H1 (cell line): ENCODE data around the gene PACC1.

Experiments used
- CHD2 ChIP-seq: IDR thresholded peaks from 2 replicates; pipeline ENCODE4 v1.6.1; 2012; ENCODE audit warnings: low read length, improper control_type of control experiment
- POLR2AphosphoS5 ChIP-seq: IDR thresholded peaks from 2 replicates; pipeline ENCODE4 v1.6.1; 2011; ENCODE audit warnings: low read depth, low read length
- TCF12 ChIP-seq: IDR thresholded peaks from 2 replicates; pipeline ENCODE4 v1.6.1; 2011; ENCODE audit warnings: low read depth, mild to moderate bottlenecking, low read length
- TF ChIP-seq, protein P1 (sequence below), 3 experiments: IDR thresholded peaks; 1 replicate in 2 of 3; 2 replicates in 1 of 3; pipeline versions ENCODE4 v1.5.1 to v1.6.1; 2011; ENCODE audit warnings: low read length in 3 of 3, mild to moderate bottlenecking in 3 of 3, inconsistent platforms in 2 of 3, low read depth in 1 of 3, moderate library complexity in 1 of 3; ENCODE audit not compliant: insufficient read depth in 1 of 3; ENCODE audit errors: control extremely low read depth in 1 of 3

DNA sequence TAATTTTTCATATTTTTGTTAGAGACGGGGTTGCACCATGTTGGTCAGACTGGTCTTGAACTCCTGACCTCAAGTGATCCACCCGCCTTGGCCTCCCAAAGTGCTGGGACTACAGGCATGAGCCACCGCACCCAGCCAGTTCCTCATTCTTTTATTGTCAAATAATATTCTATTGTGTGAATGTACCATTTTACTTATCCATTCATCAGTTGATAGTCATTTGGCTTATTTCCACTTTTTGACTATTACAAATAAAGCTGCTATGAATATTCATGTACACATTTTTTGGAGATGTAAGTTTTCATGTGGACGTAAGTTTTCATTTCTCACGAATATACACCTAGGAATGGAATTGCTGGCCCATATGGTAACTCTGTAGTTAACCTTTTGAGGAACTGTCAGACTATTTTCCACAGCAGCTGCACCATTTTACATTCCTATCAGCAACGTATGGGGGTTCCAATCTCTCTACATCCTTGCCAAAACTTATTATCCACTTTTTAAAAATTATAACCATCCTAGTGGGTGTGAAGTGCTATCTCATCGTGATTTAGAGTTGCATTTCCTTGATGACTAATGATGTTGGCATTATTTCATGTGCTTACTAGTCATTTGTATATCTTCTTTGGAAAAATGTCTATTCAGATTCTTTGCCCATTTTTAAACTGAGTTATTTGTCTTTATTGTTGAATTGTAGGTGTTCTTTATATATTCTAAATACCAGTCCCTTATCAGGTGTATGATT lies 12.7 kb downstream of the PACC1 start:
- no peak for TF ChIP-seq POLR2AphosphoS5
- no peak for TF ChIP-seq CHD2
- TF ChIP-seq TCF12: no peak
- TF ChIP-seq, protein P1, sequence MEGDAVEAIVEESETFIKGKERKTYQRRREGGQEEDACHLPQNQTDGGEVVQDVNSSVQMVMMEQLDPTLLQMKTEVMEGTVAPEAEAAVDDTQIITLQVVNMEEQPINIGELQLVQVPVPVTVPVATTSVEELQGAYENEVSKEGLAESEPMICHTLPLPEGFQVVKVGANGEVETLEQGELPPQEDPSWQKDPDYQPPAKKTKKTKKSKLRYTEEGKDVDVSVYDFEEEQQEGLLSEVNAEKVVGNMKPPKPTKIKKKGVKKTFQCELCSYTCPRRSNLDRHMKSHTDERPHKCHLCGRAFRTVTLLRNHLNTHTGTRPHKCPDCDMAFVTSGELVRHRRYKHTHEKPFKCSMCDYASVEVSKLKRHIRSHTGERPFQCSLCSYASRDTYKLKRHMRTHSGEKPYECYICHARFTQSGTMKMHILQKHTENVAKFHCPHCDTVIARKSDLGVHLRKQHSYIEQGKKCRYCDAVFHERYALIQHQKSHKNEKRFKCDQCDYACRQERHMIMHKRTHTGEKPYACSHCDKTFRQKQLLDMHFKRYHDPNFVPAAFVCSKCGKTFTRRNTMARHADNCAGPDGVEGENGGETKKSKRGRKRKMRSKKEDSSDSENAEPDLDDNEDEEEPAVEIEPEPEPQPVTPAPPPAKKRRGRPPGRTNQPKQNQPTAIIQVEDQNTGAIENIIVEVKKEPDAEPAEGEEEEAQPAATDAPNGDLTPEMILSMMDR (IDR thresholded peaks at IDR 0.05; ENCODE audit: control extremely low read depth in 1 of 3, insufficient read depth in 1 of 3, low read depth in 1 of 3, low read length in 3 of 3): no peak
